Smooth muscle cell (in vitro differentiated cells): ENCODE data around the gene SRPK1. TPM values are rescaled to one million over a fixed set of nuclear protein-coding genes. Genes with fewer than 3 reads are reported as not detected.
A peak's percentile ranks its signal among the peaks of the same experiment; 100 is the strongest.
"Not testable (repeated sequence)": the region's sequence is repeated elsewhere in the genome, so short reads cannot be mapped to it uniquely, and the experiment has no call there.

Experiments used
- DNase-seq: peaks from one replicate; lab custom pipeline; 2025; ENCODE audit not compliant: unreplicated experiment; lab: John Stamatoyannopoulos, UW
- H2AFZ ChIP-seq: fragments of 200-600 bp; sonication (generic); 2 replicates; pipeline ENCODE4 v1.6.0; 2016; ENCODE audit warnings: antibody characterized with exemption, low read depth, mild to moderate bottlenecking
- H3F3A ChIP-seq: fragments of 200-600 bp; sonication (generic); 2 replicates; pipeline ENCODE4 v1.6.0; 2017; ENCODE audit warnings: antibody characterized with exemption, low read depth
- H3K27ac ChIP-seq: fragments of 200-600 bp; sonication (generic); 2 replicates; pipeline ENCODE4 v1.5.1; 2016; ENCODE audit warnings: low read depth, mild to moderate bottlenecking
- H3K27me3 ChIP-seq: fragments of 200-600 bp; sonication (generic); 2 replicates; pipeline ENCODE4 v1.6.1; 2016; ENCODE audit warnings: low read depth, mild to moderate bottlenecking
- H3K36me3 ChIP-seq: fragments of 200-600 bp; sonication (generic); 2 replicates; pipeline ENCODE4 v1.5.1; 2016; ENCODE audit warnings: low read depth
- H3K4me1 ChIP-seq: fragments of 200-600 bp; sonication (generic); 2 replicates; pipeline ENCODE4 v1.5.1; 2016; ENCODE audit warnings: low read depth
- H3K4me2 ChIP-seq: fragments of 200-600 bp; sonication (generic); 2 replicates; pipeline ENCODE4 v1.6.0; 2016; ENCODE audit warnings: mild to moderate bottlenecking
- H3K4me3 ChIP-seq: fragments of 200-600 bp; sonication (generic); 2 replicates; pipeline ENCODE4 v1.5.1; 2016; ENCODE audit warnings: mild to moderate bottlenecking
- H3K79me2 ChIP-seq: fragments of 200-600 bp; sonication (generic); 2 replicates; pipeline ENCODE4 v1.6.0; 2016; ENCODE audit warnings: low read depth, mild to moderate bottlenecking
- H3K9ac ChIP-seq: fragments of 200-600 bp; sonication (generic); 2 replicates; pipeline ENCODE4 v1.6.0; 2016; ENCODE audit warnings: low read depth
- H3K9me3 ChIP-seq: fragments of 200-600 bp; sonication (generic); replicated peaks from 2 replicates; pipeline ENCODE4 v1.5.1; 2016; ENCODE audit warnings: low read depth
- H4K20me1 ChIP-seq: fragments of 200-600 bp; sonication (generic); 2 replicates; pipeline ENCODE4 v1.6.0; 2016; ENCODE audit warnings: low read depth
- WGBS: methylation state at CpG from one replicate; pipeline ENCODE4 v1.1.7; 2016; ENCODE audit warnings: low lambda C conversion rate; 5-methylcytosine and 5-hydroxymethylcytosine counted together
- polyA plus RNA-seq: library from polyadenylated mRNA; unstranded; fragments of >200 nt; fragmentation: Nextera tagmentation; extraction: Ambion mirVana; gene quantifications from 2 replicates; pipeline ENCODE4 v1.2.1, GENCODE V29; 2016
- total RNA-seq: library from RNA; depleted of rRNA; stranded (reverse); fragments of >200 nt; gene quantifications from 2 replicates; pipeline ENCODE4 v1.2.3, GENCODE V29; 2014
- TF ChIP-seq, protein P1 (sequence below): fragments of 200-600 bp; sonication (generic); IDR thresholded peaks from 2 replicates; pipeline ENCODE4 v1.5.1; 2017; ENCODE audit warnings: borderline replicate concordance, mild to moderate bottlenecking, antibody characterized with exemption; ENCODE audit not compliant: insufficient read depth, poor library complexity, severe bottlenecking

The SRPK1 gene
- total and polyA plus RNA-seq, 2 experiments from 2014 or later, result 28.2 to 45.7 TPM

DNA sequence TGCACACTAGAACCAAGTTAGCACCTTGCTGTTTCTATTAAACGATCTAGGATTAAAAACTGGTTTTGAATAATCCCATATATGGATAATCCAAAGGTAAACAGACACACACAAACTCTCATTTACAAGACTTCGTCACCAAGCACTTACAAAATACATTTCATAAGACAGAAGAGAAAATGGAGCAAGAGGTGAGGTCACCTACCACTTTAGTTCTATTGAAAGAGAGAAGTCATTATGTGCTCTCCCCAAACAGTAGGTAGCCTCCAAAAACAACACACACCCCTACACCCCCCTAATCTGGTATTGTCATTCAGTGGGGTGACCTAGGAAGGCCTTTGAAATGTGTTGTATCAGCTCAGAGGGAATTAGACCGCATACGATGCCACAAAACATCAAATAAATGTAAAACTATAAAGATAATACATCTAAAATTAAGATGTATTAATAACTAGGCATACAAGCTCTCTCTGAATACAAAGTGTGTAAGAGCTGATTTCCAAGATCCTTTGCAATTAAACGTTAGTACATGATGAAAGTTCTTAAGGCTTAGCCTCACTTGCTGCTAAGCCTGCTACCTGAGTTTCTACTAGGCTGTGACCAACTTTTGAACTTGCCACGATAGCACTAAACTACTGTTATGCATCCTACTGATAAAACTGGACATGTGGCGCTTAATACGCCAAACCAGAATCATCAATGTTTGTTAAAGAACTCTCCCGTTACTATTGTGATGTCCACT lies 1.6 kb downstream of the SRPK1 start:
- H3K27ac ChIP-seq, result peak overlapping the region; percentile 64
- TF ChIP-seq, protein P1, sequence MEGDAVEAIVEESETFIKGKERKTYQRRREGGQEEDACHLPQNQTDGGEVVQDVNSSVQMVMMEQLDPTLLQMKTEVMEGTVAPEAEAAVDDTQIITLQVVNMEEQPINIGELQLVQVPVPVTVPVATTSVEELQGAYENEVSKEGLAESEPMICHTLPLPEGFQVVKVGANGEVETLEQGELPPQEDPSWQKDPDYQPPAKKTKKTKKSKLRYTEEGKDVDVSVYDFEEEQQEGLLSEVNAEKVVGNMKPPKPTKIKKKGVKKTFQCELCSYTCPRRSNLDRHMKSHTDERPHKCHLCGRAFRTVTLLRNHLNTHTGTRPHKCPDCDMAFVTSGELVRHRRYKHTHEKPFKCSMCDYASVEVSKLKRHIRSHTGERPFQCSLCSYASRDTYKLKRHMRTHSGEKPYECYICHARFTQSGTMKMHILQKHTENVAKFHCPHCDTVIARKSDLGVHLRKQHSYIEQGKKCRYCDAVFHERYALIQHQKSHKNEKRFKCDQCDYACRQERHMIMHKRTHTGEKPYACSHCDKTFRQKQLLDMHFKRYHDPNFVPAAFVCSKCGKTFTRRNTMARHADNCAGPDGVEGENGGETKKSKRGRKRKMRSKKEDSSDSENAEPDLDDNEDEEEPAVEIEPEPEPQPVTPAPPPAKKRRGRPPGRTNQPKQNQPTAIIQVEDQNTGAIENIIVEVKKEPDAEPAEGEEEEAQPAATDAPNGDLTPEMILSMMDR, result no peak
- DNase-seq, result no peak
- H3K9me3 ChIP-seq, result no peaks in the 10 kb centered on the region
- peaks cover 27% of the 10 kb centered on the region for H3K4me1 ChIP-seq
- peak overlapping the region; percentile 44 for H3K9ac ChIP-seq
- peaks cover 51% of the 10 kb centered on the region for H3K79me2 ChIP-seq
- H3F3A ChIP-seq, result no peaks in the 10 kb centered on the region
- H2AFZ ChIP-seq, result peak overlapping the region; percentile 95
- peaks cover 33% of the 10 kb centered on the region for H4K20me1 ChIP-seq
- H3K36me3 ChIP-seq, result no peaks in the 10 kb centered on the region
- H3K27me3 ChIP-seq, result no peaks in the 10 kb centered on the region
- 16% methylated on average over 9 of the region's 9 CpGs for WGBS
- H3K4me3 ChIP-seq, result peak overlapping the region; percentile 88
- peak overlapping the region; percentile 89 for H3K4me2 ChIP-seq

DNA sequence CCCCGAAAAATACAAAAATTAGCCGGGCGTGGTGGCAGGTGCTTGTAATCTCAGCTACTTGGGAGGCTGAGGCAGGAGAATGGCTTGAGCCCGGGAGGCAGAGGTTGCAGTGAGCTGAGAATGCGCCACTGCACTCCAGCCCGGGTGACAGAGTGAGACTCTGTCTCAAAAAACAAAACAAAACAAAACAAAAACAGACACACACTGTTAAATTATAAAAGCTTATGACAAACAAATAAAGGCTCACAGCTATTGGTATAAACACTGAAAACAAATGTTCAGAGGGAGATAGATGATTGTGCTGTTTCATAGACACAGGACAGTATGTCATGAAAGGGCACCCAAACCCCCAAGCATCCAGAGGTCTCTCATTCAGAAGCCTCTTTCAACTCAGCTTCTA lies 4.0 kb downstream of the SRPK1 start:
- H3K4me3 ChIP-seq, H2AFZ ChIP-seq, H3F3A ChIP-seq, DNase-seq, H3K9me3 ChIP-seq, H3K36me3 ChIP-seq, H3K9ac ChIP-seq, H3K27me3 ChIP-seq, H3K4me2 ChIP-seq, H3K27ac ChIP-seq: not testable (repeated sequence)
- H3K4me1 ChIP-seq, result peaks cover 26% of the 10 kb centered on the region
- H3K79me2 ChIP-seq, result peaks cover 60% of the 10 kb centered on the region
- WGBS, result 95% methylated on average over 6 of the region's 6 CpGs
- peaks cover 33% of the 10 kb centered on the region for H4K20me1 ChIP-seq

DNA sequence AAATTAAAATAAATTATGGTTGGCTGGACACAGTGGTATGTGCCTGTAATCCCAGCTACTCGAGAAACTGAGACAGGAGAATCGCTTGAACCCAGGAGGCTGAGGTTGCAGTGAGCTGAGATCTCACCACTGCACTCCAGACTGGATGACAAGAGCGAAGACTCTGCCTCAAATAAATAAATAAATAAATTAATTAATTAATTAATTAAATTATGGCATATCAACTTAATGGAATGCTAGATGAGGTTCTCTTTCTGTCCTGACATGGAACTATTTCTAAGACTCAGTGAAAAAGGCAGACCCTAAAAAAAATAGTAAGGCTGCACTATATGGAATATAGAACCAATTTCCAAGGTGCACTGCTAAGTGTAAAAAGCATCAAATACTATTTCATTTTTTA lies 4.8 kb downstream of the SRPK1 start:
- Histone ChIP-seq H3K27me3 (no peaks in the 10 kb centered on the region), H3K36me3 (peaks cover 2% of the 10 kb centered on the region), H2AFZ (no peak overlapping the region), H3K4me2 (no peak overlapping the region), H3K4me3 (no peak overlapping the region), H3K79me2 (peaks cover 65% of the 10 kb centered on the region), H4K20me1 (peaks cover 33% of the 10 kb centered on the region), H3K9me3 (no peaks in the 10 kb centered on the region), H3K9ac (no peak overlapping the region), H3K4me1 (peaks cover 19% of the 10 kb centered on the region), H3K27ac (no peak overlapping the region), H3F3A (no peaks in the 10 kb centered on the region)
- no peak for DNase-seq
- 98% methylated on average over 3 of the region's 3 CpGs for WGBS
- TF ChIP-seq, protein P1, result no peak

DNA sequence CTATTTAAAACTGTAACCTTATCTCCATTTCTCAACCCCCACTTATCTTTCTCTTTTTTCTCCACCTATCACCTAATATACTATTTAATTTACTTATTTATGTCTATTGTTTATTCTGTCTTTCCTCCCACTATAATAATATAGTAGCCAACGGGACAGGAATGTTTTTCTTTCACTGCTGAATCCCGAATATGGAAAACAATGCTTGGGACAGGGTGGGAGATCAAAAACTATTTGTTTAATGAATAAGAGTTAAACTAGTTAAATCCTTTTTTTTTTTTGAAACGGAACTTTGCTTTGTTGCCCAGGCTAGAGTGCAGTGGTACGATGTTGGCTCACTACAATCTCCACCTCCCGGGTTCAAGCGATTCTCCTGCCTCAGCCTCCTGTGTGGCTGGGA lies 6.4 kb downstream of the SRPK1 start:
- DNase-seq, result no peak
- Histone ChIP-seq H3F3A (no peaks in the 10 kb centered on the region), H4K20me1 (peaks cover 33% of the 10 kb centered on the region), H3K27ac (no peak overlapping the region), H3K4me3 (no peak overlapping the region), H3K9ac (no peak overlapping the region), H2AFZ (no peak overlapping the region), H3K4me1 (peaks cover 15% of the 10 kb centered on the region), H3K27me3 (no peaks in the 10 kb centered on the region), H3K9me3 (peaks cover 7% of the 10 kb centered on the region), H3K4me2 (no peak overlapping the region), H3K36me3 (peaks cover 11% of the 10 kb centered on the region), H3K79me2 (peaks cover 70% of the 10 kb centered on the region)
- TF ChIP-seq, protein P1, result no peak
- 98% methylated on average over 6 of the region's 6 CpGs for WGBS
